Astrocyte of the cerebellum (primary cell): ENCODE data around the gene DDOST.

ENCODE experiments used
- DNase-seq: peaks from one replicate; pipeline ENCODE4 v3.0.0-alpha.2; 2011; ENCODE audit warnings: low read depth
- H3K4me3 ChIP-seq: 2 replicates; pipeline ENCODE4 v1.5.1; 2011; ENCODE audit warnings: mild to moderate bottlenecking, low read depth, low read length, moderate library complexity
- CTCF ChIP-seq: IDR thresholded peaks from 2 replicates; pipeline ENCODE4 v1.5.1; 2012; ENCODE audit warnings: low read length, low read depth, moderate library complexity, mild to moderate bottlenecking; ENCODE audit errors: missing control alignments
- in situ Hi-C: cut with HindIII; loops from 2 replicates; pipeline ENCODE4 v1.10.0; 2017; ENCODE audit warnings: low sequenced_read_pairs

The DDOST gene

GRCh38 chr1:20665726-20666125 lies 4.6 kb upstream of the DDOST start:
- no peak for TF ChIP-seq CTCF
- no peak for DNase-seq
- no peak overlapping the region for H3K4me3 ChIP-seq
- in situ Hi-C loops, result no loop called here

- H3K4me3 ChIP-seq, result no peak overlapping the region
- TF ChIP-seq CTCF, result no peak
- in situ Hi-C loops, result no loop called here
- no peak for DNase-seq
Observed at GRCh38 chr1:20663969-20664715, 3.0 kb upstream of the DDOST start.

GRCh38 chr1:20663365-20663764 lies 2.2 kb upstream of the DDOST start:
- H3K4me3 ChIP-seq, result no peak overlapping the region
- no peak for DNase-seq
- in situ Hi-C loops, result no loop called here
- no peak for TF ChIP-seq CTCF

GRCh38 chr1:20662110-20662475 lies 924 bp upstream of the DDOST start:
- TF ChIP-seq CTCF, result no peak
- in situ Hi-C loops, result no loop called here
- peak overlapping the region; percentile 94 for H3K4me3 ChIP-seq
- DNase-seq, result no peak

GRCh38 chr1:20660847-20661206 lies 342 bp downstream of the DDOST start:
- no peak for TF ChIP-seq CTCF
- peak overlapping the region; percentile 94 for H3K4me3 ChIP-seq
- in situ Hi-C loops, result no loop called here
- DNase-seq, result no peak

- peak overlapping the region; percentile 94 for H3K4me3 ChIP-seq
- no peak for TF ChIP-seq CTCF
- in situ Hi-C loops, result no loop called here
- no peak for DNase-seq
Observed at GRCh38 chr1:20660363-20660762, 806 bp downstream of the DDOST start.
